Liver (tissue), 9 donors: ENCODE data around the gene FOXL1. TPM values are rescaled to one million over a fixed set of nuclear protein-coding genes. Genes with fewer than 3 reads are reported as not detected.

Experiments used
- DNase-seq: peaks from one replicate; pipeline ENCODE4 v3.0.0-alpha.2; 2017; ENCODE audit warnings: low spot score
- H3K27ac ChIP-seq, 2 donors: one replicate each; pipeline ENCODE4 v1.7.0; 2013; ENCODE audit warnings: inconsistent platforms in 2 of 2, low read length in 2 of 2, control low read depth in 1 of 2, low read depth in 1 of 2, mild to moderate bottlenecking in 1 of 2
- H3K27me3 ChIP-seq, 4 donors: one replicate each; pipeline versions ENCODE4 v1.6.1 to v1.7.0; 2013; ENCODE audit warnings: low read length in 3 of 4, inconsistent platforms in 1 of 4, mild to moderate bottlenecking in 1 of 4, moderate library complexity in 1 of 4; ENCODE audit not compliant: control insufficient read depth in 4 of 4, insufficient read depth in 4 of 4
- H3K36me3 ChIP-seq, 4 donors: one replicate each; pipeline versions ENCODE4 v1.6.1 to v1.7.0; 2013; ENCODE audit warnings: low read length in 3 of 4, mild to moderate bottlenecking in 3 of 4, low read depth in 1 of 4, moderate library complexity in 1 of 4; ENCODE audit not compliant: control insufficient read depth in 4 of 4, insufficient read depth in 3 of 4
- H3K4me1 ChIP-seq, 4 donors: one replicate each; pipeline versions ENCODE4 v1.6.1 to v1.7.0; 2013; ENCODE audit warnings: low read length in 3 of 4, mild to moderate bottlenecking in 3 of 4, moderate library complexity in 1 of 4; ENCODE audit not compliant: control insufficient read depth in 4 of 4, insufficient read depth in 4 of 4
- H3K4me3 ChIP-seq, 3 donors: one replicate each; pipeline versions ENCODE4 v1.6.1 to v1.7.0; 2013; ENCODE audit warnings: low read length in 3 of 3, control low read depth in 1 of 3, low read depth in 1 of 3, mild to moderate bottlenecking in 1 of 3
- H3K9ac ChIP-seq, 2 donors: one replicate each; pipeline ENCODE4 v1.7.0; 2013; ENCODE audit warnings: low read length in 2 of 2, mild to moderate bottlenecking in 2 of 2, moderate library complexity in 2 of 2, control low read depth in 1 of 2, low read depth in 1 of 2
- H3K9me3 ChIP-seq, 4 donors: one replicate each; pipeline versions ENCODE4 v1.6.1 to v1.7.0; 2013; ENCODE audit warnings: low read length in 3 of 4; ENCODE audit not compliant: control insufficient read depth in 4 of 4
- EGR1 ChIP-seq, 2 donors: IDR thresholded peaks; 2 replicates each; pipeline ENCODE4 v1.6.1; 2016 to 2018; ENCODE audit warnings: antibody characterized with exemption in 2 of 2, low read depth in 2 of 2
- FOXA1 ChIP-seq: IDR thresholded peaks from 2 replicates; pipeline ENCODE4 v1.6.1; 2016; ENCODE audit warnings: antibody characterized with exemption
- FOXA2 ChIP-seq: IDR thresholded peaks from 2 replicates; pipeline ENCODE4 v1.6.1; 2016; ENCODE audit warnings: antibody characterized with exemption
- GABPA ChIP-seq, 2 donors: IDR thresholded peaks in 1 of 2; conservative IDR thresholded peaks in 1 of 2; 2 replicates each; pipeline ENCODE4 v1.6.1; 2016; ENCODE audit warnings: antibody characterized with exemption in 2 of 2, mild to moderate bottlenecking in 1 of 2, moderate library complexity in 1 of 2
- HNF4A ChIP-seq, 2 donors: conservative IDR thresholded peaks; 2 replicates each; pipeline ENCODE4 v1.6.1; 2016; ENCODE audit warnings: antibody characterized with exemption in 2 of 2, mild to moderate bottlenecking in 2 of 2
- HNF4G ChIP-seq: IDR thresholded peaks from 2 replicates; pipeline ENCODE4 v1.6.1; 2016; ENCODE audit warnings: antibody characterized with exemption
- JUND ChIP-seq, 2 donors: IDR thresholded peaks; 2 replicates each; pipeline ENCODE4 v1.6.1; 2016; ENCODE audit warnings: antibody characterized with exemption in 2 of 2
- NR2F2 ChIP-seq: IDR thresholded peaks from 2 replicates; pipeline ENCODE4 v1.6.1; 2016; ENCODE audit warnings: antibody characterized with exemption
- RAD21 ChIP-seq, 2 donors: IDR thresholded peaks; 2 replicates each; pipeline ENCODE4 v1.6.1; 2016; ENCODE audit warnings: antibody characterized with exemption in 2 of 2, mild to moderate bottlenecking in 2 of 2
- RXRA ChIP-seq, 2 donors: IDR thresholded peaks; 2 replicates each; pipeline ENCODE4 v1.6.1; 2017 to 2018; ENCODE audit warnings: antibody characterized with exemption in 2 of 2, mild to moderate bottlenecking in 1 of 2
- SP1 ChIP-seq: IDR thresholded peaks from 2 replicates; pipeline ENCODE4 v1.6.1; 2018; ENCODE audit warnings: antibody characterized with exemption, mild to moderate bottlenecking
- TAF1 ChIP-seq: conservative IDR thresholded peaks from 2 replicates; pipeline ENCODE4 v1.6.1; 2016; ENCODE audit warnings: antibody characterized with exemption, mild to moderate bottlenecking
- YY1 ChIP-seq: IDR thresholded peaks from 2 replicates; pipeline ENCODE4 v1.6.1; 2016; ENCODE audit warnings: antibody characterized with exemption, mild to moderate bottlenecking
- WGBS: extraction: QIAGEN DNeasy Blood & Tissue Kit; methylation state at CpG from one replicate; pipeline ENCODE4 v1.1.7; 2013; 5-methylcytosine and 5-hydroxymethylcytosine counted together
- polyA plus RNA-seq, 2 donors: library from polyadenylated mRNA; stranded (reverse) in 1 of 2; unstranded in 1 of 2; fragments of 200-250 nt in 1 of 2; fragments of >200 nt in 1 of 2; fragmentation: Nextera tagmentation in 1 of 2; extraction: Ambion mirVana in 1 of 2; gene quantifications; one replicate each; pipeline versions ENCODE4 v1.2.1 to v1.2.3, GENCODE V29; 2013 to 2015
- total RNA-seq, 2 donors: library from RNA; depleted of rRNA; stranded (reverse); fragments of >200 nt; gene quantifications; one replicate each; pipeline ENCODE4 v1.2.3, GENCODE V29; 2014
- TF ChIP-seq, protein P1 (sequence below): IDR thresholded peaks from 2 replicates; pipeline ENCODE4 v1.6.1; 2016; ENCODE audit warnings: antibody characterized with exemption
- TF ChIP-seq, protein P2 (sequence below): IDR thresholded peaks from 2 replicates; pipeline ENCODE4 v1.6.1; 2016; ENCODE audit warnings: antibody characterized with exemption
- TF ChIP-seq, protein P3 (sequence below): fragments of 150-350 bp; IDR thresholded peaks from 2 replicates; pipeline ENCODE4 v1.5.1; 2017; ENCODE audit warnings: improper control_type of control experiment, low read depth, low read length; ENCODE audit not compliant: missing input control
- TF ChIP-seq, protein P4 (sequence below): IDR thresholded peaks from 2 replicates; pipeline ENCODE4 v1.6.1; 2016; ENCODE audit warnings: antibody characterized with exemption, mild to moderate bottlenecking
- TF ChIP-seq, protein P5 (sequence below): IDR thresholded peaks from 2 replicates; pipeline ENCODE4 v1.6.1; 2016; ENCODE audit warnings: antibody characterized with exemption
- donor health status: healthy.
- donor health status: healthy.
- donor health status: healthy.
- donor health status: healthy.
- donor health status: healthy.

Gene FOXL1
- total and polyA plus RNA-seq, 4 donors = 0.05 to 0.06 TPM; not detected in 2

DNA sequence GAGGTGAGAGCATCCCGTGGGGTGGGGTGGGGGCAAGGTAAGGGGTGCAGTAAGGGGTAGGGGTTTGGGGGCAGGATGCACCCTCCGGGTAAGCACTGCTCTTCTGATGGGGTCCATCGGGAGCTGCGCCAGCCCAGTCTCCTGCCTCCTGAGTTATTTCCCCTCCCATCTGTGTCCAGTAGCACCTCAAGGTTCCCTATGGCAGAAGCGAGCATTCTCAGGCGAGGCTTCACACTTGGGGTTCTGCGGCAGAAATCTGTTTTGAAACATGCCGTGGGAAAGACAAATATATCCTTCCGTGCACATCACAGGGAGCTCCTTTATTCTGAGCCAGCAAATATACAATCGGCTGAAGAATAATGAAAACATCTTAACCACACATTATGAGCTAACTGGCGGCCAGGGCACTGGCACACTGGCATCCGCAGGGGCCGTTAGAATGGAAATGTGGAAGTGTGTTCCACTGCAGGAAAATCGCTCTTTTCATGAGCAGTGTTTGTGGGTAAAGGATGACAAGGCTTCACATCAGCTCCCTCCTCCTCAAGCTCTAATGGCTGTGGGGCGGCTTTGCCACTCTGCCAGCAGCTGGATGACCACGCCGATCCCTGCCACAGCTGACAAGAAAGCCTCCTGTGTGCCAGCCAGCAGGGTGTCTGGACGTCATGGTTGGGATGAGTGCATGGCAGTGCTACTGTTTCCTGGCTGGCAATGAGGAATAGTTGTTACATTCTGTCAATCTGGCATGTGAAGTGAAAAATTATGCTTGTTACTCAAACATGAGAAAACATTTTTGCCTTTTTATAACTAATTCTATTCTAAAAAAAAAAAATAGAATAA is 43.4 kb upstream of the FOXL1 start:
- Histone ChIP-seq H3K4me1 (no peaks in the 10 kb centered on the region), H3K4me3 (no peak overlapping the region), H3K9ac (no peak overlapping the region), H3K27me3 (no peaks in the 10 kb centered on the region), H3K36me3 (peaks cover 7 to 37% (median 24%) of the 10 kb centered on the region in 4 donors), H3K27ac (no peak overlapping the region), H3K9me3 (no peaks in the 10 kb centered on the region)
- DNase-seq = no peak
- TF ChIP-seq, protein P1, sequence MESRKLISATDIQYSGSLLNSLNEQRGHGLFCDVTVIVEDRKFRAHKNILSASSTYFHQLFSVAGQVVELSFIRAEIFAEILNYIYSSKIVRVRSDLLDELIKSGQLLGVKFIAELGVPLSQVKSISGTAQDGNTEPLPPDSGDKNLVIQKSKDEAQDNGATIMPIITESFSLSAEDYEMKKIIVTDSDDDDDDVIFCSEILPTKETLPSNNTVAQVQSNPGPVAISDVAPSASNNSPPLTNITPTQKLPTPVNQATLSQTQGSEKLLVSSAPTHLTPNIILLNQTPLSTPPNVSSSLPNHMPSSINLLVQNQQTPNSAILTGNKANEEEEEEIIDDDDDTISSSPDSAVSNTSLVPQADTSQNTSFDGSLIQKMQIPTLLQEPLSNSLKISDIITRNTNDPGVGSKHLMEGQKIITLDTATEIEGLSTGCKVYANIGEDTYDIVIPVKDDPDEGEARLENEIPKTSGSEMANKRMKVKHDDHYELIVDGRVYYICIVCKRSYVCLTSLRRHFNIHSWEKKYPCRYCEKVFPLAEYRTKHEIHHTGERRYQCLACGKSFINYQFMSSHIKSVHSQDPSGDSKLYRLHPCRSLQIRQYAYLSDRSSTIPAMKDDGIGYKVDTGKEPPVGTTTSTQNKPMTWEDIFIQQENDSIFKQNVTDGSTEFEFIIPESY = no peak
- TF ChIP-seq FOXA1 (no peak), SP1 (no peak), HNF4A (conservative IDR thresholded peaks at IDR 0.05) (no peak), GABPA (IDR thresholded peaks at IDR 0.05 in 1 of 2, conservative IDR thresholded peaks at IDR 0.05 in 1 of 2) (no peak), FOXA2 (no peak), RAD21 (IDR thresholded peaks at IDR 0.05) (no peak), NR2F2 (no peak), RXRA (IDR thresholded peaks at IDR 0.05) (no peak)
- TF ChIP-seq, protein P2, sequence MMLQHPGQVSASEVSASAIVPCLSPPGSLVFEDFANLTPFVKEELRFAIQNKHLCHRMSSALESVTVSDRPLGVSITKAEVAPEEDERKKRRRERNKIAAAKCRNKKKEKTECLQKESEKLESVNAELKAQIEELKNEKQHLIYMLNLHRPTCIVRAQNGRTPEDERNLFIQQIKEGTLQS = no peak
- TF ChIP-seq, protein P3, sequence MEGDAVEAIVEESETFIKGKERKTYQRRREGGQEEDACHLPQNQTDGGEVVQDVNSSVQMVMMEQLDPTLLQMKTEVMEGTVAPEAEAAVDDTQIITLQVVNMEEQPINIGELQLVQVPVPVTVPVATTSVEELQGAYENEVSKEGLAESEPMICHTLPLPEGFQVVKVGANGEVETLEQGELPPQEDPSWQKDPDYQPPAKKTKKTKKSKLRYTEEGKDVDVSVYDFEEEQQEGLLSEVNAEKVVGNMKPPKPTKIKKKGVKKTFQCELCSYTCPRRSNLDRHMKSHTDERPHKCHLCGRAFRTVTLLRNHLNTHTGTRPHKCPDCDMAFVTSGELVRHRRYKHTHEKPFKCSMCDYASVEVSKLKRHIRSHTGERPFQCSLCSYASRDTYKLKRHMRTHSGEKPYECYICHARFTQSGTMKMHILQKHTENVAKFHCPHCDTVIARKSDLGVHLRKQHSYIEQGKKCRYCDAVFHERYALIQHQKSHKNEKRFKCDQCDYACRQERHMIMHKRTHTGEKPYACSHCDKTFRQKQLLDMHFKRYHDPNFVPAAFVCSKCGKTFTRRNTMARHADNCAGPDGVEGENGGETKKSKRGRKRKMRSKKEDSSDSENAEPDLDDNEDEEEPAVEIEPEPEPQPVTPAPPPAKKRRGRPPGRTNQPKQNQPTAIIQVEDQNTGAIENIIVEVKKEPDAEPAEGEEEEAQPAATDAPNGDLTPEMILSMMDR = no peak
- WGBS = 89% methylated on average over 18 of the region's 18 CpGs

DNA sequence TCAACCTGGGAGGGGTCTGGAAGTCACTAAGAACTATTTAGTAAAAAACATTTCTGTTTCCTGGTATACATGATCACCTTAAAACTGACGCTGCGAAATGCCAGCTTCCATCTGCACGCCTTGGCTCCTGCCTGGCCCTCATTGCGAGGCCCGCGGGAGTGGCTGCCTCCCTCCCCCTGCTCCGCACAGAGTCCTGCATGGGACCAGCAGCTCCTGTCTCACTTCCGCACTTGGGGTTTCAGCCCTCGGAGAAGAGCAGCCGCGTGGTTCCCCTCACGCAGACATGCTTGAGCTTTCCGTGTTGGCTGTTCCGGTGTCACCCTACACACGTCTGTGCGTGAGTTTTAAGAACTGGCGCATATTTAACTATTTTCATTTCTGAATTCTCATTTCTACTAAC is 41.7 kb upstream of the FOXL1 start:
- DNase-seq = no peak
- Histone ChIP-seq H3K9me3 (no peaks in the 10 kb centered on the region), H3K36me3 (peaks cover 12 to 52% (median 38%) of the 10 kb centered on the region in 4 donors), H3K4me1 (no peaks in the 10 kb centered on the region), H3K9ac (no peak overlapping the region), H3K4me3 (no peak overlapping the region), H3K27me3 (no peaks in the 10 kb centered on the region), H3K27ac (no peak overlapping the region)
- WGBS = 96% methylated on average over 17 of the region's 17 CpGs
- TF ChIP-seq RXRA (IDR thresholded peaks at IDR 0.05) (no peak), HNF4A (conservative IDR thresholded peaks at IDR 0.05) (no peak), TAF1 (no peak), GABPA (IDR thresholded peaks at IDR 0.05 in 1 of 2, conservative IDR thresholded peaks at IDR 0.05 in 1 of 2) (no peak), FOXA2 (no peak), EGR1 (IDR thresholded peaks at IDR 0.05; ENCODE audit: low read depth in 2 of 2) (no peak), YY1 (no peak), FOXA1 (no peak), NR2F2 (no peak), SP1 (no peak), JUND (IDR thresholded peaks at IDR 0.05) (no peak), HNF4G (no peak), RAD21 (IDR thresholded peaks at IDR 0.05) (no peak)
- TF ChIP-seq, protein P4, sequence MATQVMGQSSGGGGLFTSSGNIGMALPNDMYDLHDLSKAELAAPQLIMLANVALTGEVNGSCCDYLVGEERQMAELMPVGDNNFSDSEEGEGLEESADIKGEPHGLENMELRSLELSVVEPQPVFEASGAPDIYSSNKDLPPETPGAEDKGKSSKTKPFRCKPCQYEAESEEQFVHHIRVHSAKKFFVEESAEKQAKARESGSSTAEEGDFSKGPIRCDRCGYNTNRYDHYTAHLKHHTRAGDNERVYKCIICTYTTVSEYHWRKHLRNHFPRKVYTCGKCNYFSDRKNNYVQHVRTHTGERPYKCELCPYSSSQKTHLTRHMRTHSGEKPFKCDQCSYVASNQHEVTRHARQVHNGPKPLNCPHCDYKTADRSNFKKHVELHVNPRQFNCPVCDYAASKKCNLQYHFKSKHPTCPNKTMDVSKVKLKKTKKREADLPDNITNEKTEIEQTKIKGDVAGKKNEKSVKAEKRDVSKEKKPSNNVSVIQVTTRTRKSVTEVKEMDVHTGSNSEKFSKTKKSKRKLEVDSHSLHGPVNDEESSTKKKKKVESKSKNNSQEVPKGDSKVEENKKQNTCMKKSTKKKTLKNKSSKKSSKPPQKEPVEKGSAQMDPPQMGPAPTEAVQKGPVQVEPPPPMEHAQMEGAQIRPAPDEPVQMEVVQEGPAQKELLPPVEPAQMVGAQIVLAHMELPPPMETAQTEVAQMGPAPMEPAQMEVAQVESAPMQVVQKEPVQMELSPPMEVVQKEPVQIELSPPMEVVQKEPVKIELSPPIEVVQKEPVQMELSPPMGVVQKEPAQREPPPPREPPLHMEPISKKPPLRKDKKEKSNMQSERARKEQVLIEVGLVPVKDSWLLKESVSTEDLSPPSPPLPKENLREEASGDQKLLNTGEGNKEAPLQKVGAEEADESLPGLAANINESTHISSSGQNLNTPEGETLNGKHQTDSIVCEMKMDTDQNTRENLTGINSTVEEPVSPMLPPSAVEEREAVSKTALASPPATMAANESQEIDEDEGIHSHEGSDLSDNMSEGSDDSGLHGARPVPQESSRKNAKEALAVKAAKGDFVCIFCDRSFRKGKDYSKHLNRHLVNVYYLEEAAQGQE = no peak
- TF ChIP-seq, protein P5, sequence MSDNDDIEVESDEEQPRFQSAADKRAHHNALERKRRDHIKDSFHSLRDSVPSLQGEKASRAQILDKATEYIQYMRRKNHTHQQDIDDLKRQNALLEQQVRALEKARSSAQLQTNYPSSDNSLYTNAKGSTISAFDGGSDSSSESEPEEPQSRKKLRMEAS = no peak
- TF ChIP-seq, protein P2 = no peak
- TF ChIP-seq, protein P1 = no peak
